Measurements from ENCODE around the gene CCSER1.

The CCSER1 gene

GRCh38 chr4:90209922-90210321, 82.7 kb downstream of the CCSER1 start:
- no peaks in the 10 kb centered on the region for H3K9me3 ChIP-seq (replicated peaks in 1 of 2; ENCODE audit: control insufficient read depth in 2 of 2, insufficient read depth in 1 of 2, low read depth in 1 of 2, low read length in 2 of 2)
- no peak overlapping the region for H2AK5ac ChIP-seq (ENCODE audit: low read depth, low read length)
- no peak overlapping the region for H2BK120ac ChIP-seq (ENCODE audit: low read depth, low read length)
- no peak overlapping the region for H2BK5ac ChIP-seq (ENCODE audit: low read length)
- no peak overlapping the region for H3K23ac ChIP-seq (ENCODE audit: low read depth, low read length, poor library complexity)
- H3K27me3 ChIP-seq (ENCODE audit: control insufficient read depth in 3 of 3, insufficient read depth in 3 of 3, low read depth in 1 of 3, low read length in 3 of 3): no peaks in the 10 kb centered on the region
- H2AFZ ChIP-seq (ENCODE audit: low read length): peak overlapping the region; percentile 56
- H3K4ac ChIP-seq (ENCODE audit: low read length): no peak overlapping the region
- H3K9ac ChIP-seq (ENCODE audit: low read depth, low read length, poor library complexity): no peak overlapping the region
- no peak overlapping the region for H2BK15ac ChIP-seq (ENCODE audit: low read length)
- no peak overlapping the region for H3K18ac ChIP-seq (ENCODE audit: low read length)
- H3K79me1 ChIP-seq (ENCODE audit: low read depth, low read length): no peaks in the 10 kb centered on the region
- H3K14ac ChIP-seq (ENCODE audit: low read length): no peak overlapping the region
- DNase-seq (ENCODE audit: low spot score): no peak
- no peak overlapping the region for H3K27ac ChIP-seq (replicated peaks; ENCODE audit: low read length)
- H4K91ac ChIP-seq (ENCODE audit: low read depth, low read length, poor library complexity): no peak overlapping the region
- no peak overlapping the region for H3K4me2 ChIP-seq (ENCODE audit: insufficient read depth, low read length, poor library complexity, severe bottlenecking)
- no peak overlapping the region for H2BK12ac ChIP-seq (ENCODE audit: low read length)
- WGBS, 2 donors (ENCODE audit: extremely low coverage in 2 of 2, insufficient read length in 2 of 2, insufficient replicate concordance in 1 of 2): no CpG with 5 or more reads among the region's 1 CpG
- peaks cover 0 to 3% of the 10 kb centered on the region in 2 donors for H3K4me1 ChIP-seq (ENCODE audit: control insufficient read depth in 2 of 2, insufficient read depth in 1 of 2, low read depth in 1 of 2, low read length in 2 of 2)
- no peaks in the 10 kb centered on the region for H3K36me3 ChIP-seq (replicated peaks in 1 of 2; ENCODE audit: control insufficient read depth in 2 of 2, insufficient read depth in 2 of 2, low read length in 2 of 2)
- no peak overlapping the region for H3K4me3 ChIP-seq (ENCODE audit: low read length in 2 of 2)
- no peak overlapping the region for H4K8ac ChIP-seq (ENCODE audit: low read depth, low read length)

- Histone ChIP-seq H2BK5ac (ENCODE audit: low read length) (no peak overlapping the region), H3K18ac (ENCODE audit: low read length) (no peak overlapping the region), H3K4me2 (ENCODE audit: insufficient read depth, low read length, poor library complexity, severe bottlenecking) (no peak overlapping the region), H3K4ac (ENCODE audit: low read length) (no peak overlapping the region), H3K9ac (ENCODE audit: low read depth, low read length, poor library complexity) (no peak overlapping the region), H2BK15ac (ENCODE audit: low read length) (no peak overlapping the region), H4K8ac (ENCODE audit: low read depth, low read length) (no peak overlapping the region), H3K36me3 (replicated peaks in 1 of 2; ENCODE audit: control insufficient read depth in 2 of 2, insufficient read depth in 2 of 2, low read length in 2 of 2) (no peaks in the 10 kb centered on the region), H2AFZ (ENCODE audit: low read length) (no peak overlapping the region), H3K27ac (replicated peaks; ENCODE audit: low read length) (no peak overlapping the region), H3K9me3 (replicated peaks in 1 of 2; ENCODE audit: control insufficient read depth in 2 of 2, insufficient read depth in 1 of 2, low read depth in 1 of 2, low read length in 2 of 2) (no peaks in the 10 kb centered on the region), H2BK120ac (ENCODE audit: low read depth, low read length) (no peak overlapping the region), H3K14ac (ENCODE audit: low read length) (no peak overlapping the region), H3K4me3 (ENCODE audit: low read length in 2 of 2) (no peak overlapping the region), H3K23ac (ENCODE audit: low read depth, low read length, poor library complexity) (no peak overlapping the region), H3K79me1 (ENCODE audit: low read depth, low read length) (no peaks in the 10 kb centered on the region), H2AK5ac (ENCODE audit: low read depth, low read length) (no peak overlapping the region), H3K4me1 (ENCODE audit: control insufficient read depth in 2 of 2, insufficient read depth in 1 of 2, low read depth in 1 of 2, low read length in 2 of 2) (peaks cover 0 to 3% of the 10 kb centered on the region in 2 donors), H2BK12ac (ENCODE audit: low read length) (no peak overlapping the region), H4K91ac (ENCODE audit: low read depth, low read length, poor library complexity) (no peak overlapping the region), H3K27me3 (ENCODE audit: control insufficient read depth in 3 of 3, insufficient read depth in 3 of 3, low read depth in 1 of 3, low read length in 3 of 3) (no peaks in the 10 kb centered on the region)
- WGBS, 2 donors (ENCODE audit: extremely low coverage in 2 of 2, insufficient read length in 2 of 2, insufficient replicate concordance in 1 of 2): no CpG with 5 or more reads among the region's 1 CpG
- DNase-seq (ENCODE audit: low spot score): no peak
These were observed 84.0 kb downstream of the CCSER1 start for GRCh38 chr4:90211174-90211573.

GRCh38 chr4:90215286-90215685, 88.1 kb downstream of the CCSER1 start:
- Histone ChIP-seq H3K14ac (ENCODE audit: low read length) (no peak overlapping the region), H3K9ac (ENCODE audit: low read depth, low read length, poor library complexity) (no peak overlapping the region), H3K4me3 (ENCODE audit: low read length in 2 of 2) (no peak overlapping the region), H2BK5ac (ENCODE audit: low read length) (no peak overlapping the region), H3K27ac (replicated peaks; ENCODE audit: low read length) (no peak overlapping the region), H2AFZ (ENCODE audit: low read length) (no peak overlapping the region), H2BK15ac (ENCODE audit: low read length) (no peak overlapping the region), H4K91ac (ENCODE audit: low read depth, low read length, poor library complexity) (no peak overlapping the region), H3K36me3 (replicated peaks in 1 of 2; ENCODE audit: control insufficient read depth in 2 of 2, insufficient read depth in 2 of 2, low read length in 2 of 2) (no peaks in the 10 kb centered on the region), H3K79me1 (ENCODE audit: low read depth, low read length) (no peaks in the 10 kb centered on the region), H4K8ac (ENCODE audit: low read depth, low read length) (no peak overlapping the region), H2BK12ac (ENCODE audit: low read length) (no peak overlapping the region), H3K9me3 (replicated peaks in 1 of 2; ENCODE audit: control insufficient read depth in 2 of 2, insufficient read depth in 1 of 2, low read depth in 1 of 2, low read length in 2 of 2) (no peaks in the 10 kb centered on the region), H3K27me3 (ENCODE audit: control insufficient read depth in 3 of 3, insufficient read depth in 3 of 3, low read depth in 1 of 3, low read length in 3 of 3) (no peaks in the 10 kb centered on the region), H3K23ac (ENCODE audit: low read depth, low read length, poor library complexity) (no peak overlapping the region), H3K18ac (ENCODE audit: low read length) (no peak overlapping the region), H2AK5ac (ENCODE audit: low read depth, low read length) (no peak overlapping the region), H3K4me2 (ENCODE audit: insufficient read depth, low read length, poor library complexity, severe bottlenecking) (no peak overlapping the region), H3K4ac (ENCODE audit: low read length) (no peak overlapping the region), H3K4me1 (ENCODE audit: control insufficient read depth in 2 of 2, insufficient read depth in 1 of 2, low read depth in 1 of 2, low read length in 2 of 2) (no peaks in the 10 kb centered on the region), H2BK120ac (ENCODE audit: low read depth, low read length) (no peak overlapping the region)
- no peak for DNase-seq (ENCODE audit: low spot score)
- WGBS, 2 donors (ENCODE audit: extremely low coverage in 2 of 2, insufficient read length in 2 of 2, insufficient replicate concordance in 1 of 2): no CpG with 5 or more reads among the region's 1 CpG

GRCh38 chr4:90219822-90220221, 92.6 kb downstream of the CCSER1 start:
- no peak overlapping the region for H2AK5ac ChIP-seq (ENCODE audit: low read depth, low read length)
- H2BK120ac ChIP-seq (ENCODE audit: low read depth, low read length): no peak overlapping the region
- no CpG with 5 or more reads among the region's 3 CpGs for WGBS, 2 donors (ENCODE audit: extremely low coverage in 2 of 2, insufficient read length in 2 of 2, insufficient replicate concordance in 1 of 2)
- H2BK15ac ChIP-seq (ENCODE audit: low read length): no peak overlapping the region
- H3K23ac ChIP-seq (ENCODE audit: low read depth, low read length, poor library complexity): no peak overlapping the region
- no peaks in the 10 kb centered on the region for H3K36me3 ChIP-seq (replicated peaks in 1 of 2; ENCODE audit: control insufficient read depth in 2 of 2, insufficient read depth in 2 of 2, low read length in 2 of 2)
- H3K27me3 ChIP-seq (ENCODE audit: control insufficient read depth in 3 of 3, insufficient read depth in 3 of 3, low read depth in 1 of 3, low read length in 3 of 3): no peaks in the 10 kb centered on the region
- H3K9me3 ChIP-seq (replicated peaks in 1 of 2; ENCODE audit: control insufficient read depth in 2 of 2, insufficient read depth in 1 of 2, low read depth in 1 of 2, low read length in 2 of 2): no peaks in the 10 kb centered on the region
- no peak overlapping the region for H3K27ac ChIP-seq (replicated peaks; ENCODE audit: low read length)
- H3K18ac ChIP-seq (ENCODE audit: low read length): no peak overlapping the region
- no peak overlapping the region for H3K9ac ChIP-seq (ENCODE audit: low read depth, low read length, poor library complexity)
- no peak overlapping the region for H2AFZ ChIP-seq (ENCODE audit: low read length)
- DNase-seq (ENCODE audit: low spot score): no peak
- no peaks in the 10 kb centered on the region for H3K4me1 ChIP-seq (ENCODE audit: control insufficient read depth in 2 of 2, insufficient read depth in 1 of 2, low read depth in 1 of 2, low read length in 2 of 2)
- no peak overlapping the region for H4K8ac ChIP-seq (ENCODE audit: low read depth, low read length)
- H2BK5ac ChIP-seq (ENCODE audit: low read length): no peak overlapping the region
- no peak overlapping the region for H3K4ac ChIP-seq (ENCODE audit: low read length)
- H3K4me3 ChIP-seq (ENCODE audit: low read length in 2 of 2): no peak overlapping the region
- no peak overlapping the region for H2BK12ac ChIP-seq (ENCODE audit: low read length)
- H3K14ac ChIP-seq (ENCODE audit: low read length): no peak overlapping the region
- H3K79me1 ChIP-seq (ENCODE audit: low read depth, low read length): no peaks in the 10 kb centered on the region
- no peak overlapping the region for H3K4me2 ChIP-seq (ENCODE audit: insufficient read depth, low read length, poor library complexity, severe bottlenecking)
- no peak overlapping the region for H4K91ac ChIP-seq (ENCODE audit: low read depth, low read length, poor library complexity)
